Measurements from ENCODE around the gene CEP72. TPM values are rescaled to one million over a fixed set of nuclear protein-coding genes. Genes with fewer than 3 reads are reported as not detected.
"Not testable (repeated sequence)": the region's sequence is repeated elsewhere in the genome, so short reads cannot be mapped to it uniquely, and the experiment has no call there.

CEP72 gene
- total RNA-seq, 1 donor from 2014 or later: 0.32 TPM

- TF ChIP-seq CTCF (IDR thresholded peaks at IDR 0.05): no peak
- Histone ChIP-seq H3K4me1 (peaks cover 0 to 3% of the 10 kb centered on the region in 2 donors), H3K36me3 (no peaks in the 10 kb centered on the region), H3K9me3 (no peaks in the 10 kb centered on the region), H3K4me3 (peak overlapping the region; percentile 74 to 90), H3K27ac (no peak overlapping the region), H3K27me3 (no peaks in the 10 kb centered on the region)
- intact Hi-C loops (cut with DNase I): loop anchor here (2.0 to 5.0 kb wide), 3 partner anchors 79 to 220 kb away; partner anchors contain the start of genes BRD9, CEP72 and TRIP13
- no peak for DNase-seq (ENCODE audit: low spot score in 2 of 2)
These were observed 79.8 kb downstream of the CEP72 start for GRCh38 chr5:691817-692528.

DNA sequence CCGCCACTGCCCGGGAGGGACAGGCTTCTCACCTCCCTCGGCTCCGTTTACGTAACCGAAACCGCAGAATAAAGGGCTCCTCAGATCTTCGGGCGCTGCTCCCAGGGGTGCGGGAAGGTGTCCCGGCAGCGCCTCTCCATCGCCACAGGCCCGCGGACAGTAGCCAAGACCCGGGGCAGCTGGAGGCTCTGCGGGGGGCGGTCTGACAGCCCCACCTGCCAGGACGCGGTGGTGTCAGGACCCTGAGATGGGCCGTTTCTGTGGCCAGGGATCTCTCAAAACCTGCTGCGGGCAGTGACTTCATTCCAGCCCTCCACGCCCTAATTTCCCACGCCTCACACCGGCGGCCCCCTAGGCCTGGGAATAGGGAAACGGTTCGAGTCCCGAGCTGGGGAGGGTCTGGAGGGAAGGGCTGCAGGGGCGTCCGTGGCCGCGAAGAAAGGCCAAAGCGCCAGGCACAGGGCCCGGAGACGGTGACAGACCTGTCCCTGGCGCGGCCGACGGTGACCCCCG lies 80.4 kb downstream of the CEP72 start:
- H3K27ac ChIP-seq, H3K27me3 ChIP-seq, H3K9me3 ChIP-seq, H3K4me1 ChIP-seq, H3K36me3 ChIP-seq: not testable (repeated sequence)
- intact Hi-C loops (cut with DNase I): loop anchor here (2.0 to 5.0 kb wide), 3 partner anchors 80 to 220 kb away; partner anchors contain the start of genes BRD9, CEP72 and TRIP13
- peak in 1 of 2 donors; percentile 64 for DNase-seq (ENCODE audit: low spot score in 2 of 2)
- peak overlapping the region; percentile 74 to 90 for H3K4me3 ChIP-seq

DNA sequence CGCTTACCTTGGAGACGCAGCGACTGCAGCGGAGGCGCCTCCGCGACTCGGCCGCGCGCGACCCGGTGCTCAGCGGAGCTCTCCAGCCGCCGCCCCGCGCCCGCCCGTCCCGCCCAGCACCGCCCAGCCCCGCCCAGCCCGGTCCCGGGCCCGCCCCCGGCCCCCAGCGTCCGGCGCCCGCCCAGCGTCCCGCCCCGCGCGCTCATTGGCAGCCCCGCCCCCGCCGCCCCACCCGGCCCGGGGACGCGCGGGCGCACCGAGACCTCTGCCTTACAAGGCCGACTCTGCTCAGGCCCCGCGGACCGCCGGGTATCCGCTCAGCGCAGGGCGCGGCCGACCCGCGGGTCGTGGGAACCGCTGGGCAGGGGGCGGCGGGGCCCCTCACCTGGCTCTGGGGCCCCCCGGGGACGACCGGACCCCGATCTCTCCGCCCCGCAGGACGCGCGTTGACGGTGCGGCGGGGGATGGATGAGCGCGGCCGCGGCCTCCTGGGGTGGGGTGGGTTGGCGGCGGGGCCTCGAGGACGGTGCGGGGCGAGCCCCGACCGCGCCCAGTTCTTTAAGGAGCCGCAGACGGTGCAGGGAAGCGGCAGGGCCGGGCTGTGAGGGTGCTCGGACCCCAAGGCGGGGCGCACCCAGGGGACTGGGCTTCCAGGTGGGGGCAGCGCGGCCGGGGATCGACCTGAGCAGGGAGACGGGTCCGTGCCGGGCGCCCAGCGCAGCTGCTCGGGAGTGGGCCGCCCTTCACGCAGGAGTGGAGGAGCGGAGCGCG lies 81.3 kb downstream of the CEP72 start, which contains the start of gene TPPP:
Gene TPPP, minus strand, starts transcription at position 82 of the 771 bp plus-strand sequence. CDS start 15,292 bp downstream, outside the sequence.
- H3K4me1 ChIP-seq, H3K27me3 ChIP-seq, H3K36me3 ChIP-seq, H3K9me3 ChIP-seq: not testable (repeated sequence)
- intact Hi-C loops (cut with DNase I): loop anchor here (2.0 to 5.0 kb wide), 3 partner anchors 81 to 221 kb away; partner anchors contain the start of genes BRD9, CEP72 and TRIP13
- peak; percentile 73 to 92 for DNase-seq (ENCODE audit: low spot score in 2 of 2)
- Histone ChIP-seq H3K27ac (peak within 1 kb of the TSS; percentile 60 to 62), H3K4me3 (peak within 1 kb of the TSS; percentile 74 to 90)

DNA sequence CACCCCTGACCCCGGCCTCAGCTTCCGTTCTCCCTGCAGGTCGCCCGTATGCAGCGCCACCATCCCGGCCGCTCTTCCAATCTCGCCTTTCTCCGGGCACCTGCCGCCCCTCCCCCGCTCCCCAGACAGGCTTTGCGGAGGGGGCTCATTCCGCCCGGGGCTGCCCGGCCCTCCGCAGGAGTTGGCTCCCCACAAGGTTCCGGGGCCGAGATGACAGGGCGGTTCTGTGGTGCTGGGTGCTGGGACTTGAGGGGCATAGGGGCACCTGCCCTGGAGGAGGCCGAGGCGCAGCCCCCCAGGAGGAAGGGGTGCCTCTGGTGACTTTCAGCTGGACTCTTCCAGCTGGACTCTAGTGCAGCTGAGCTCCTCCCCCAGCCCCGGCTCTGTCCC lies 81.9 kb downstream of the CEP72 start:
- not testable (repeated sequence) for H3K4me1 ChIP-seq; DNase-seq (ENCODE audit: low spot score in 2 of 2); H3K27me3 ChIP-seq; H3K36me3 ChIP-seq; H3K27ac ChIP-seq
- peak overlapping the region; percentile 74 to 90 for H3K4me3 ChIP-seq
- H3K9me3 ChIP-seq: peaks cover 15% of the 10 kb centered on the region in 2 donors
- intact Hi-C loops (cut with DNase I): loop anchor here (5.0 kb wide), 1 partner anchor 222 kb away; no protein-coding TSS in a partner anchor

DNA sequence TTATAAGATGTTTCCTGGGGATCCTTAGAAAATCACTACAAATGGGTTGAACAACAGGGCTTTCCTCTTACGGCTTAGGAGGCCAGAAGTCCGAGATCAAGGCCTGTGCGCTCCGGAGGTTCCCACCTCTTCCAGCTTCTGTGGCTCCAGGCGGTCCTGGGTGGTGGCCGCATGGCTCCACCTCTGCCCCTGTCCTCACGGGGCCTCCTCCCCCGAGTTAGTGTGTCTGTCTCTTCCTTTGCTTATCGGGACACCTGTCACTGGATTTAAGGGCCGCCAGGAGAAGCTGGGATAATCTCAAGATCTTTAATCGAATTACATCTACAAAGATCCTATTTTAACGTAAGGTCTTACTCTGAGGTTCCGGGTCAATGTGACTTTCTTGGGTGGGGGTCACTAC lies 83.3 kb downstream of the CEP72 start:
- H3K4me3 ChIP-seq; H3K27me3 ChIP-seq; H3K36me3 ChIP-seq; DNase-seq (ENCODE audit: low spot score in 2 of 2); H3K27ac ChIP-seq; H3K4me1 ChIP-seq; intact Hi-C loops (cut with DNase I): not testable (repeated sequence)
- H3K9me3 ChIP-seq: peaks cover 20 to 21% of the 10 kb centered on the region in 2 donors

GRCh38 chr5:696191-696590 lies 84.1 kb downstream of the CEP72 start:
- H3K27me3 ChIP-seq; H3K4me1 ChIP-seq; H3K4me3 ChIP-seq; H3K36me3 ChIP-seq; intact Hi-C loops (cut with DNase I); DNase-seq (ENCODE audit: low spot score in 2 of 2); H3K27ac ChIP-seq: not testable (repeated sequence)
- peaks cover 25% of the 10 kb centered on the region in 2 donors for H3K9me3 ChIP-seq

GRCh38 chr5:696753-697702 lies 84.9 kb downstream of the CEP72 start:
- intact Hi-C loops (cut with DNase I); H3K27ac ChIP-seq; H3K4me1 ChIP-seq; DNase-seq (ENCODE audit: low spot score in 2 of 2); H3K4me3 ChIP-seq; H3K36me3 ChIP-seq; H3K27me3 ChIP-seq: not testable (repeated sequence)
- H3K9me3 ChIP-seq: peaks cover 25% of the 10 kb centered on the region in 2 donors

Other genes with a start within 250 kb of the CEP72 start
- 56.7 TPM for gene EXOC3, start 169.2 kb upstream of the CEP72 start, total RNA-seq
- gene SLC9A3, start 87.9 kb upstream of the CEP72 start, total RNA-seq: 9.9 TPM
- gene TPPP, start 81.0 kb downstream of the CEP72 start, total RNA-seq: 13.8 TPM
- gene ZDHHC11B, start 172.4 kb downstream of the CEP72 start, total RNA-seq: 0.64 TPM
- not detected for gene ZDHHC11, start 238.6 kb downstream of the CEP72 start, total RNA-seq

Measured in ascending aorta (tissue), 2 donors.